Endothelial cell of umbilical vein (primary cell): ENCODE data around the gene ATP1B3.

Source experiments
- EZH2 ChIP-seq: IDR thresholded peaks from 2 replicates; pipeline ENCODE4 v1.6.1; 2012; ENCODE audit warnings: borderline replicate concordance, low read depth, mild to moderate bottlenecking, moderate library complexity, low read length, inconsistent platforms; ENCODE audit not compliant: severe bottlenecking
- FOS ChIP-seq: IDR thresholded peaks from 2 replicates; pipeline ENCODE4 v1.6.1; 2011; ENCODE audit warnings: mild to moderate bottlenecking, low read length, moderate library complexity, borderline replicate concordance; ENCODE audit not compliant: insufficient read depth
- MYC ChIP-seq: IDR thresholded peaks from one replicate; pipeline ENCODE4 v1.6.1; 2011; ENCODE audit warnings: mild to moderate bottlenecking, low read depth, low read length
- POLR2A ChIP-seq: IDR thresholded peaks from 2 replicates; pipeline ENCODE4 v1.6.1; 2012; ENCODE audit warnings: low read depth, mild to moderate bottlenecking, control low read depth, low read length
- POLR2AphosphoS5 ChIP-seq: IDR thresholded peaks from 2 replicates; pipeline ENCODE4 v1.6.1; 2012; ENCODE audit warnings: low read depth, mild to moderate bottlenecking, control low read depth, low read length, moderate library complexity; ENCODE audit not compliant: insufficient read depth
- TF ChIP-seq, protein P1 (sequence below): IDR thresholded peaks from 2 replicates; pipeline ENCODE4 v1.6.1; 2011; ENCODE audit not compliant: insufficient read depth, insufficient read length
- TF ChIP-seq, protein P2 (sequence below), 2 donors: IDR thresholded peaks; 1 replicate in 1 of 2; 2 replicates in 1 of 2; pipeline ENCODE4 v1.5.1; 2011; ENCODE audit warnings: low read length in 2 of 2, mild to moderate bottlenecking in 2 of 2, moderate library complexity in 2 of 2, control low read depth in 1 of 2, inconsistent platforms in 1 of 2, low read depth in 1 of 2; ENCODE audit not compliant: insufficient read depth in 1 of 2; ENCODE audit errors: extremely low read depth in 1 of 2

DNA sequence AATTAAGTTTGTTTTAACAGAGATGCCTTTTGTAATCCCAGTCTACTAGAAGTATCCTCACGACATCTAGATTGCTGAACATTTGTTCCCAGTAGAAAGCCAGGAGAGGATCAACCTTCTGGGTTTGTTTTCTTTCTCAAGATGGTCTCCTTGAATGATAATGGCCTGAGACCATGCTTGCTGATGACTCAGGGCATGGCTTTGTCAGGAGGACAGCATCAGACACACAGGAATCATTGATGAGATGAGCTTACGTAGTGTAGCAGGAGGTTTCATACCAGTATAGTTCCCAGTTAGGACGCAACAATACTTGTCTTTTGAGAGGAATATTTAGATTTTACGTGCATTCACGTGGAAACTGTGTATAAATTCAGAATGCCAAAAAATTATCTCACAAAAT is 38.6 kb downstream of the ATP1B3 start:
- TF ChIP-seq POLR2AphosphoS5, result no peak
- TF ChIP-seq, protein P1, sequence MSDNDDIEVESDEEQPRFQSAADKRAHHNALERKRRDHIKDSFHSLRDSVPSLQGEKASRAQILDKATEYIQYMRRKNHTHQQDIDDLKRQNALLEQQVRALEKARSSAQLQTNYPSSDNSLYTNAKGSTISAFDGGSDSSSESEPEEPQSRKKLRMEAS, result no peak
- TF ChIP-seq, protein P2, sequence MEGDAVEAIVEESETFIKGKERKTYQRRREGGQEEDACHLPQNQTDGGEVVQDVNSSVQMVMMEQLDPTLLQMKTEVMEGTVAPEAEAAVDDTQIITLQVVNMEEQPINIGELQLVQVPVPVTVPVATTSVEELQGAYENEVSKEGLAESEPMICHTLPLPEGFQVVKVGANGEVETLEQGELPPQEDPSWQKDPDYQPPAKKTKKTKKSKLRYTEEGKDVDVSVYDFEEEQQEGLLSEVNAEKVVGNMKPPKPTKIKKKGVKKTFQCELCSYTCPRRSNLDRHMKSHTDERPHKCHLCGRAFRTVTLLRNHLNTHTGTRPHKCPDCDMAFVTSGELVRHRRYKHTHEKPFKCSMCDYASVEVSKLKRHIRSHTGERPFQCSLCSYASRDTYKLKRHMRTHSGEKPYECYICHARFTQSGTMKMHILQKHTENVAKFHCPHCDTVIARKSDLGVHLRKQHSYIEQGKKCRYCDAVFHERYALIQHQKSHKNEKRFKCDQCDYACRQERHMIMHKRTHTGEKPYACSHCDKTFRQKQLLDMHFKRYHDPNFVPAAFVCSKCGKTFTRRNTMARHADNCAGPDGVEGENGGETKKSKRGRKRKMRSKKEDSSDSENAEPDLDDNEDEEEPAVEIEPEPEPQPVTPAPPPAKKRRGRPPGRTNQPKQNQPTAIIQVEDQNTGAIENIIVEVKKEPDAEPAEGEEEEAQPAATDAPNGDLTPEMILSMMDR (IDR thresholded peaks at IDR 0.05; ENCODE audit: extremely low read depth in 1 of 2, insufficient read depth in 1 of 2, low read depth in 1 of 2, low read length in 2 of 2), result no peak
- TF ChIP-seq POLR2A, result no peak
- no peak for TF ChIP-seq EZH2
- no peak for TF ChIP-seq MYC
- TF ChIP-seq FOS, result no peak
